GM12878 (cell line): ENCODE results near the gene SLC38A4. TPM values are rescaled to one million over a fixed set of nuclear protein-coding genes. Genes with fewer than 3 reads are reported as not detected.

Source experiments
- ATAC-seq: fragments of 200-7000 bp; cut with Tn5 transposase; 3 replicates; pipeline ENCODE4 v1.9.1; 2020; ENCODE audit warnings: mild to moderate bottlenecking, moderate library complexity
- BruUV-seq: library from RNA; stranded (reverse); fragments of 400-500 nt; replicated peaks from 2 replicates; lab custom pipeline; 2021; lab: Mats Ljungman, UMichigan
- CTCF ChIA-PET: fragments of 300-600 bp; sonication (Branson Sonifier 250); formaldehyde crosslinking; extraction: SDS; loops from one replicate; lab custom pipeline; 2021; ENCODE audit warnings: inconsistent platforms; lab: Yijun Ruan, JAX
- POLR2A ChIA-PET: fragments of 350-600 bp; formaldehyde crosslinking; extraction: SDS; loops from one replicate; lab custom pipeline; 2021; ENCODE audit warnings: inconsistent platforms; lab: Charles Lee
- RAD21 ChIA-PET: fragments of 300-600 bp; sonication (Branson Sonifier 250); formaldehyde crosslinking; loops from one replicate; lab custom pipeline; 2023; ENCODE audit warnings: antibody characterized with exemption; ENCODE audit not compliant: unreplicated experiment; lab: Charles Lee
- SMC1A ChIA-PET: fragments of 300-600 bp; sonication (Branson Sonifier 250); formaldehyde crosslinking; loops from one replicate; lab custom pipeline; 2023; ENCODE audit not compliant: unreplicated experiment, uncharacterized antibody; lab: Charles Lee
- DNase-seq: peaks from one replicate; pipeline ENCODE4 v3.0.0-alpha.2; 2011; ENCODE audit warnings: low read depth, low spot score
- FAIRE-seq: peaks from 3 replicates; lab custom pipeline; 2011; peaks lifted over from hg19 to GRCh38; lab: Jason Lieb, UNC
- H2AFZ ChIP-seq: 2 replicates; pipeline ENCODE4 v1.6.0; 2011; ENCODE audit warnings: low read depth, low read length, control low read depth; ENCODE audit not compliant: control insufficient read depth
- H3K27ac ChIP-seq: 2 replicates; pipeline ENCODE4 v1.5.1; 2011; ENCODE audit warnings: control low read depth; ENCODE audit not compliant: control insufficient read depth, insufficient read depth
- H3K27me3 ChIP-seq, 2 experiments: replicated peaks in 1 of 2; 2 replicates each; pipeline versions ENCODE4 v1.6.0 to v1.6.1; 2011; ENCODE audit warnings: low read length in 1 of 2; ENCODE audit not compliant: control insufficient read depth in 2 of 2, insufficient read depth in 2 of 2
- H3K36me3 ChIP-seq, 2 experiments: 2 replicates each; pipeline ENCODE4 v1.5.1; 2011; ENCODE audit warnings: low read length in 1 of 2; ENCODE audit not compliant: control insufficient read depth in 2 of 2, insufficient read depth in 2 of 2
- H3K4me1 ChIP-seq: 2 replicates; pipeline ENCODE4 v1.6.1; 2011; ENCODE audit warnings: mild to moderate bottlenecking, low read length, moderate library complexity, mixed read lengths; ENCODE audit not compliant: control insufficient read depth, insufficient read depth
- H3K4me2 ChIP-seq: 2 replicates; pipeline ENCODE4 v1.6.0; 2011; ENCODE audit warnings: control low read depth; ENCODE audit not compliant: control insufficient read depth, insufficient read depth
- H3K4me3 ChIP-seq: fragments of 200-600 bp; sonication (generic); 2 replicates; pipeline ENCODE4 v1.5.1; 2016
- H3K79me2 ChIP-seq: 2 replicates; pipeline ENCODE4 v1.6.0; 2011; ENCODE audit warnings: low read length; ENCODE audit not compliant: control insufficient read depth, insufficient read depth
- H3K9ac ChIP-seq: 2 replicates; pipeline ENCODE4 v1.8.0; 2011; ENCODE audit warnings: low read length, control low read depth, mixed read lengths; ENCODE audit not compliant: control insufficient read depth, insufficient read depth
- H3K9me3 ChIP-seq: replicated peaks from 3 replicates; pipeline ENCODE4 v1.5.1; 2011; ENCODE audit warnings: mild to moderate bottlenecking, low read length; ENCODE audit not compliant: control insufficient read depth, insufficient read depth
- H4K20me1 ChIP-seq: 2 replicates; pipeline ENCODE4 v1.6.0; 2011; ENCODE audit not compliant: control insufficient read depth, insufficient read depth
- EED ChIP-seq: sonication (generic); IDR thresholded peaks from 2 replicates; pipeline ENCODE4 v1.6.1; 2016; ENCODE audit warnings: antibody characterized with exemption, low read depth
- ELK1 ChIP-seq: IDR thresholded peaks from 2 replicates; pipeline ENCODE4 v1.6.1; 2012; ENCODE audit warnings: low read depth, low read length, improper control_type of control experiment
- FOXM1 ChIP-seq: IDR thresholded peaks from 2 replicates; pipeline ENCODE4 v1.6.1; 2012; ENCODE audit warnings: low read depth, mild to moderate bottlenecking, inconsistent platforms, low read length, moderate library complexity
- HDAC6 ChIP-seq: fragments of 200-600 bp; sonication (generic); IDR thresholded peaks from one replicate; pipeline ENCODE4 v1.8.0; 2017; ENCODE audit warnings: antibody characterized with exemption; ENCODE audit not compliant: unreplicated experiment
- MEF2B ChIP-seq: fragments of 450-650 bp; IDR thresholded peaks from 2 replicates; pipeline ENCODE4 v1.6.1; 2018; ENCODE audit warnings: mild to moderate bottlenecking, moderate library complexity; ENCODE audit not compliant: partially characterized antibody, poor library complexity, severe bottlenecking
- TBL1XR1 ChIP-seq: IDR thresholded peaks from 2 replicates; pipeline ENCODE4 v1.6.1; 2012; ENCODE audit warnings: low read depth, low read length, improper control_type of control experiment
- in situ Hi-C: fragments of 300-500 bp; cut with MboI; formaldehyde crosslinking; loops from 9 replicates; pipeline ENCODE4 v1.14.3; 2018; ENCODE audit warnings: mixed read lengths
- intact Hi-C: fragments of 100-400 bp; cut with micrococcal nuclease; formaldehyde crosslinking; loops from one replicate; pipeline ENCODE4 v1.14.2; 2022; ENCODE audit not compliant: unreplicated experiment
- polyA plus RNA-seq, 11 experiments: library from polyadenylated mRNA; depleted of rRNA in 4 of 11; unstranded in 6 of 11; stranded (reverse) in 5 of 11; fragments of >200 nt; fragmentation: Nextera tagmentation in 4 of 11; fragmentation: Illumina TruSeq in 1 of 11; extraction: Ambion mirVana in 4 of 11; extraction: Trizol in 1 of 11; gene quantifications; 1 replicate in 1 of 11; 2 replicates in 10 of 11; pipeline versions ENCODE4 v1.2.1 to v1.2.3, GENCODE V29; 2011 to 2016; ENCODE audit warnings: inconsistent platforms in 2 of 11, missing spikeins in 2 of 11, low read depth in 1 of 11
- total RNA-seq, 4 experiments: library from RNA; depleted of rRNA in 3 of 4; stranded (reverse); fragments of >200 nt in 3 of 4; fragmentation: Illumina TruSeq in 1 of 4; extraction: Trizol in 1 of 4; gene quantifications; 2 replicates each; pipeline versions ENCODE4 v1.2.1 to v1.2.3, GENCODE V29; 2013 to 2021

SLC38A4 gene
- total and polyA plus RNA-seq, 10 of the 15 experiments (the other 5 are each of a cell fraction or from before 2014, with no cell fraction given), result 0.04 to 0.52 (median 0.13) TPM; not detected in 2

- no peak for FAIRE-seq
- ChIA-PET SMC1A (no interaction called here), RAD21 (no interaction called here), CTCF (no interaction called here), POLR2A (no interaction called here)
- in situ Hi-C loops, result no loop called here
- Histone ChIP-seq H3K4me2 (no peak overlapping the region), H4K20me1 (no peaks in the 10 kb centered on the region), H3K36me3 (no peaks in the 10 kb centered on the region), H3K9me3 (no peaks in the 10 kb centered on the region), H3K27me3 (no peaks in the 10 kb centered on the region), H3K79me2 (no peaks in the 10 kb centered on the region), H3K4me1 (no peaks in the 10 kb centered on the region), H3K9ac (no peak overlapping the region), H3K4me3 (no peak overlapping the region), H2AFZ (no peak overlapping the region), H3K27ac (no peak overlapping the region)
- intact Hi-C loops, result no loop called here
- DNase-seq, result no peak
- BruUV-seq, result no TSS peak
- no peak for ATAC-seq
- TF ChIP-seq MEF2B (no peak), HDAC6 (no peak), FOXM1 (no peak), ELK1 (no peak), TBL1XR1 (no peak), EED (no peak)
Measured at GRCh38 chr12:46717159-46717558, 108.6 kb downstream of the SLC38A4 start.
